ENCODE measurements around the gene KLC1. TPM values are rescaled to one million over a fixed set of nuclear protein-coding genes. Genes with fewer than 3 reads are reported as not detected.

KLC1 gene
- total RNA-seq, 1 donor from 2014 or later: 211 TPM

DNA sequence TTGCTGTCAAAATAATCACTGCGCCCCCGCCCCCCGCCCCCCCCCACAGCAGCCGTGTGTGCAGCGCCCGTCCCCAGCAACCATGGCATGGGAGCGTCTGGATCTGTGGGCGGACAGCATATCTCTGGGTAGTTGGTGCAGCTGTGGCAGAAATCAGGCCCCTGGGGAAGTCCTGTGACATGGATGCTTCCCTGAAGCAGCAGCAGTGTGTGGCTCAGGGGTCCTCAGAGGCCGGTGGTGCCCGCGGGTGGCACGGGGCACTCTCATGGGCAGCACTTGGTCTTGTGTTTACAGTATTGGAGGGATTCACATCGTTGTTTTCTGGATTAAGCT lies 67.0 kb downstream of the KLC1 start:
- Mint-ChIP-seq H3K27me3 (ENCODE audit: unreplicated experiment) (no peaks in the 10 kb centered on the region), H3K27ac (ENCODE audit: unreplicated experiment) (peak overlapping the region; percentile 75), H3K9me3 (ENCODE audit: unreplicated experiment) (no peaks in the 10 kb centered on the region), H3K36me3 (ENCODE audit: unreplicated experiment) (peaks cover 17% of the 10 kb centered on the region), H3K4me3 (ENCODE audit: unreplicated experiment) (no peak overlapping the region), H3K4me1 (ENCODE audit: unreplicated experiment) (peaks cover 23% of the 10 kb centered on the region)
- TF ChIP-seq, protein P1, sequence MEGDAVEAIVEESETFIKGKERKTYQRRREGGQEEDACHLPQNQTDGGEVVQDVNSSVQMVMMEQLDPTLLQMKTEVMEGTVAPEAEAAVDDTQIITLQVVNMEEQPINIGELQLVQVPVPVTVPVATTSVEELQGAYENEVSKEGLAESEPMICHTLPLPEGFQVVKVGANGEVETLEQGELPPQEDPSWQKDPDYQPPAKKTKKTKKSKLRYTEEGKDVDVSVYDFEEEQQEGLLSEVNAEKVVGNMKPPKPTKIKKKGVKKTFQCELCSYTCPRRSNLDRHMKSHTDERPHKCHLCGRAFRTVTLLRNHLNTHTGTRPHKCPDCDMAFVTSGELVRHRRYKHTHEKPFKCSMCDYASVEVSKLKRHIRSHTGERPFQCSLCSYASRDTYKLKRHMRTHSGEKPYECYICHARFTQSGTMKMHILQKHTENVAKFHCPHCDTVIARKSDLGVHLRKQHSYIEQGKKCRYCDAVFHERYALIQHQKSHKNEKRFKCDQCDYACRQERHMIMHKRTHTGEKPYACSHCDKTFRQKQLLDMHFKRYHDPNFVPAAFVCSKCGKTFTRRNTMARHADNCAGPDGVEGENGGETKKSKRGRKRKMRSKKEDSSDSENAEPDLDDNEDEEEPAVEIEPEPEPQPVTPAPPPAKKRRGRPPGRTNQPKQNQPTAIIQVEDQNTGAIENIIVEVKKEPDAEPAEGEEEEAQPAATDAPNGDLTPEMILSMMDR (IDR thresholded peaks at IDR 0.05): no peak
- DNase-seq (ENCODE audit: extremely low spot score, unreplicated experiment): no peak

DNA sequence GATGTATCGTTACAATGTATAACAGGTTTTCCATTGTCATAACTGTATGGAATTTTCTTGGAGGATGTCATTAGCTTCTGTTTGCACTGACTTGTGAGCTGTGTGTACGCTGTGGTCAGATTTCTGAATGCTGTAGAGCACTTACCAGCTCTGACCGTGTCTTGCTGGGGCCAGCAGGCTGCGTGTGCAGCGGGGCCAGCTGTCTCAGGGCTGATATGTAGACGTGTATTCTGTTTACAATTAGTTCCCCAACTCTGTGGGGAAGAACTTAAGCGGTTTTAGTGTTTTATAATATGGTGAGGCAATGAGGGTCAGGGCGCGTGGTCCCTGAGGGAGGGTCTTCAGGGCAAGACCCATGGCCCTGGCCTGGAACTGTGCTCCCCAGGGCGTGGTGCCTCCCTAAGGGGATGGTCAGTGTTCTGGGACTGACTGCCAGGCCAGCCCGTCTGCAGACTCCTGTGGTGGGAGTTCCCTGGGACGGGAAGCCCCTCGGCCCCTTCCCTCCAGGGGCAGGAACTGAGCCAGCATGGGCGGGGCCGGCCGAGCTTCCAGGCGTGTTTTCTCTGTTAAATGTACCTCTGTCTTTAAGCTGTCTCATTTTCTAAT lies 67.6 kb downstream of the KLC1 start:
- Mint-ChIP-seq H3K4me1 (ENCODE audit: unreplicated experiment) (peaks cover 23% of the 10 kb centered on the region), H3K9me3 (ENCODE audit: unreplicated experiment) (no peaks in the 10 kb centered on the region), H3K27me3 (ENCODE audit: unreplicated experiment) (no peaks in the 10 kb centered on the region), H3K4me3 (ENCODE audit: unreplicated experiment) (no peak overlapping the region), H3K36me3 (ENCODE audit: unreplicated experiment) (peaks cover 19% of the 10 kb centered on the region), H3K27ac (ENCODE audit: unreplicated experiment) (peak overlapping the region; percentile 75)
- TF ChIP-seq, protein P1 (IDR thresholded peaks at IDR 0.05): no peak
- peak; percentile 85 for DNase-seq (ENCODE audit: extremely low spot score, unreplicated experiment)

- Mint-ChIP-seq H3K9me3 (ENCODE audit: unreplicated experiment) (no peaks in the 10 kb centered on the region), H3K4me3 (ENCODE audit: unreplicated experiment) (no peak overlapping the region), H3K4me1 (ENCODE audit: unreplicated experiment) (peaks cover 23% of the 10 kb centered on the region), H3K36me3 (ENCODE audit: unreplicated experiment) (peaks cover 23% of the 10 kb centered on the region), H3K27ac (ENCODE audit: unreplicated experiment) (peak overlapping the region; percentile 75), H3K27me3 (ENCODE audit: unreplicated experiment) (no peaks in the 10 kb centered on the region)
- DNase-seq (ENCODE audit: extremely low spot score, unreplicated experiment): no peak
- TF ChIP-seq, protein P1 (IDR thresholded peaks at IDR 0.05): no peak
Measured at GRCh38 chr14:103697206-103697602, 68.2 kb downstream of the KLC1 start.

GRCh38 chr14:103697603-103698379 lies 68.8 kb downstream of the KLC1 start:
- H3K36me3 Mint-ChIP-seq (ENCODE audit: unreplicated experiment): peaks cover 29% of the 10 kb centered on the region
- H3K4me1 Mint-ChIP-seq (ENCODE audit: unreplicated experiment): peaks cover 23% of the 10 kb centered on the region
- no peaks in the 10 kb centered on the region for H3K27me3 Mint-ChIP-seq (ENCODE audit: unreplicated experiment)
- peak overlapping the region; percentile 75 for H3K27ac Mint-ChIP-seq (ENCODE audit: unreplicated experiment)
- TF ChIP-seq, protein P1 (IDR thresholded peaks at IDR 0.05): no peak
- DNase-seq (ENCODE audit: extremely low spot score, unreplicated experiment): peak; percentile 80
- H3K4me3 Mint-ChIP-seq (ENCODE audit: unreplicated experiment): no peak overlapping the region
- H3K9me3 Mint-ChIP-seq (ENCODE audit: unreplicated experiment): no peaks in the 10 kb centered on the region
